GM19395 (cell line): Measurements from ENCODE around the gene ZMYND19.
A peak's percentile ranks its signal among the peaks of the same experiment; 100 is the strongest.
"Not testable (repeated sequence)": the region's sequence is repeated elsewhere in the genome, so short reads cannot be mapped to it uniquely, and the experiment has no call there.

Source experiments
- ATAC-seq: cut with Tn5 transposase; IDR thresholded peaks from one replicate; pipeline ENCODE4 v1.9.1; 2021; ENCODE audit warnings: mild to moderate bottlenecking, moderate library complexity; ENCODE audit not compliant: unreplicated experiment

Gene ZMYND19

GRCh38 chr9:137590469-137591383, at the start of gene ZMYND19:
ZMYND19 (minus strand) TSS chr9:137590512; CDS start chr9:137590263, 249 bp downstream.
- ATAC-seq, result peak; percentile 76

- ATAC-seq, result peak; percentile 63
These were observed 49.2 kb upstream of the ZMYND19 start for GRCh38 chr9:137639303-137640051.

DNA sequence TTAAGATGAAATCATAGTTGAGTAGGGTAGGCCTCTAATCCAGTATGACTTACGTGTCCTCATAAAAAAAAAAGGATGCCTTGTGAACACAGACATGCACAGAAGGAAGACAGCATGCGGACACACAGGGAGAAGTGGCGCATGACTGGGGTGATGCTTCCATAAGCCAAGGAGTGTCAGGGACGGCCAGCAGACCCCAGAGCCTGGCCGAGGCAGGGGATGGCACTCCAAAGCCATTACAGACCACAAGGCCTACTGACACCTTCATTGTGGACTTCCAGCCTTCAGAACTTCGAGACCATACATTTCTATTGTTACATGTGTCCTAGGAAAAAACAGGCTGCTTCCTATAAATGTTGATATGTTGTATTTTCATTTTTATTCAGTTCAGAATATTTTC, 48.4 kb upstream of the ZMYND19 start:
- ATAC-seq, result no peak

- no peak for ATAC-seq
These were observed 43.7 kb upstream of the ZMYND19 start for GRCh38 chr9:137634016-137634415.

DNA sequence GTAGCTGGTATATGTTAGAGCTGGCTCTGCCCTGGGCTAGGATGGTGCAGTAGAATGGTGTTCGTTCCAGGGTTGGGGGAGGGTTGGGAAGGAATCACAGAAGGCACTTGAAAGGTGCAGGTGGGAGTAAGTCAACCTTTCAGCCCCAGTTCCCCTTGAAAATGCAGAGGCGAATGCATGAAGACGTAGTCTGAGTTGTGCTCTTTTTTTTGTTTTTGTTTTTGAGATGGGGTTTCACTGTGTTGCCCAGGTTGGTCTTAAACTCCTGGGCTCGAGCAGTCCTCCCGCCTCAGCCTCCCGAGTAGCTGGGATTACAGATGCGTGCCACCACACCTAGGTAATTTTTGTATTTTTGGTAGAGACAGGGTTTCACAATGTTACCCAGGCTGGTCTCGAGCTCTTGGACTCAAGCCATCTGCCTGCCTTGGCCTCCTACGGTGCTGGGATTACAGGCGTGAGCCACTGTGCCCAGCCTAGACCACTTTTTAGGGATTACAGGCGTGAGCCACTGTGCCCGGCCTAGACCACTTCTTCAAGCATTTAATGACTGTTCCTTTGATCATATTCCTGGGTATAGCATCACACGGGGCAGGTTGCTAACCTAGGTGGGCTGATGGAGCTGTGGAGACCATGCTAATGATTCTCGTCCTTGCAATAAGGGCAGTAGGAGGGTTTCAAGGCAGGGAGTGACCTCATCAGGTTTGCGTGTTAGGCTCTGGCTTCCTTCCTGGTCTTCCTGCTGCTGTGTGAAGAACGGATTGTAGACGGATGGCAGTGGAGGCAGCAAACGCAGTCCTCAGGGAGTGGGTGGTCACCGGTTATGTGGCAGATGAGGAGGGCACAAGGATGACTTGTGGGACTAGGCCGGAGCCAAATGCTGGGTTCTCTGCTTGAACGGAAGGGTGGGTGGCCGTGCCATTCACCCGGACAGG, 42.2 kb upstream of the ZMYND19 start:
- ATAC-seq, result no peak

DNA sequence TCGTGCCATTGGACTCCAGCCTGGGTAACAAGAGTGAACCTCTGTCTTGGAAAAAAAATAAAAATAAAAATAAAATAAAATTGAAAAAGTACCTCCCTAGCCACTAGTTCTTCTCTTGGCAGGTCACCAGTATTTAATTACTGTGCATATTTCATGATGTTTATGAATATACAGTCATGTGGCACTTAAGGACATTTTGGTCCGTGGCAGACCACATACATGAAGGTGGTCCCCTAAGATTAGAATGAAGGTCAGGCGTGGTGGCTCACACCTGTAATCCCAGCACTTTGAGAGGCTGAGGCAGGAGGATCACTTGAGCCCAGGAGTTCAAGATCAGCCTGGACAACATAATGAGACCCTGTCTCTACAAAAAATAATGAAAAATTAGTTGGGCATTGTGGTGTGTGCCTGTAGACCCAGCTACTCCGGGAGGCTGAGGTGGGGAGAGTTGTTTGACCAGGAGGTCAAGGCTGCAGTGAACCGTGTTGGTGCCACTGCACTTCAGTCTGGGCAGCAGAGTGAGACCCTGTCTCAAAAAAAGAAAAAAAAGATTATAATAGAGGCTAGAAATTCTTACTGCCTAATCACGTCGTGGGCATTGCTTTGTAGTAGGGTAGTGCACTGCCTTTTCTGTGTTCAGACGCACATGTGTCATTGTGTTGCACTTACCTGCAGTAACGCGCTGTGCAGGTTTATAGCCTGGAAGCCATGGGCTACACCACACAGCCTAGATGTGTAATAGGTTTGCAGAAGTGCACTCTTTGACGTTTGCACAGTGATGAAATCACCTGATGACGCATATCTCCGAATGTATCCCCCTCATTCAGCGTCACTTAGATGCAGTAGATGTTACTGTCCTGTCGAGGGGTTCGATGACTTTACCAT, 41.3 kb upstream of the ZMYND19 start:
- ATAC-seq, result no peak

DNA sequence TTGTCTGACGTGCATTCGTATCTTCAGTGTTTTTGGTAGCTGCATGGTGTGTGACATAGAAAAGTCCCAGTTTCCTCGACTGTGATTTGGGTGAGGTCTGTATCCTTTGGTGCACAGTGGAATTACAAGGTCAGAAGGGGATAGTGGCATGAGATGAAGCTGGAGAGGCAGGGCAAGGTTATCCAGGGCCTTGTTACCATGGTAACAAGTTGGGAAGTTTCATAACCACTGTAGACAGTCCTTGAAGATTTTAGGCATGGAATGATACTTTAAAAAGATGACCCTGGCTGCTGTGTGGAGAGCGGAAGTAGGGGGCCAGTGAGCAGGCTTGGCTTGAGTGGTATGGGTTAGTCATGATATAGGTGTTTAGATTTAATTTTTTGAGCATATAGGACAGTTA, 40.4 kb upstream of the ZMYND19 start:
- ATAC-seq, result no peak

DNA sequence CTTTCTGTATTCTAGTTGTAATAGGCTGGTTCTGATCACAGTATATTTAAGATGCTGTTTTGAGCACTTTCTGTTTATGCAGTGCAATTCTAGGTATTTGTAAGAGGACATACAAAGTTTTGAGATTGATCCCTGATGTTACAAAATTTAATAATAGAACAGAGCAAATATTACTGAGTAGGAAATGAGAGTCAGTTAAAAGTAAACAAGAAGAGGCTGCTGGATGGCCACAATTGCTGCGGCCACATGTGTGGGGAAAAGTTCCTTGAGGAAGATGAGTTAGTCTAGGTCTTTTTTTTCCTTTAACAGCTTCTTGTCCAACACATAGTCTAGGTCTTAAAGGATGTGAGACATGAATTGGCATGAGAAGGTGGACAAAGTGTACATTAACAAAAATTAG, 39.8 kb upstream of the ZMYND19 start:
- ATAC-seq, result no peak

GRCh38 chr9:137627406-137627805, 37.1 kb upstream of the ZMYND19 start:
- ATAC-seq, result not testable (repeated sequence)

DNA sequence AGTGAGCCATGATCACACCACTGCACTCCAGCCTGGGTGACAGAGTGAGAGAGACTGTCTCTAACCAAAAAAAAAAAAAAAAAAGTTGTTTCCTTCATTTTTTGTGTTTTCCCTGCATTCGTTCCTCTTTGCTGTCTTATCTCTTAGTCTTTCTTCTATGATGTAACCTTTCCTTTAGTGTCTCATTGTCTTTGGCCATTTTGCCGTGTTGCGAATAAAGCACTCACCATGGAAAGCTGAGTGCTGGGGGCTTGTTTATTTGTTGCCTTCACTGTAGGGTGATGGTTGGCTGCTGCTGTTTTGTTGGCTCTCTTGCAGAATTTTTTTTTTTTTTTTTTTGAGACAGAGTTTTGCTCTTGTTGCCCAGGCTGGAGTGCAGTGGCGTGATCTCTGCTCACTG, 36.2 kb upstream of the ZMYND19 start:
- no peak for ATAC-seq

GRCh38 chr9:137622211-137622610, 31.9 kb upstream of the ZMYND19 start:
- not testable (repeated sequence) for ATAC-seq

- no peak for ATAC-seq
These were observed 30.9 kb upstream of the ZMYND19 start for GRCh38 chr9:137621131-137621757.

DNA sequence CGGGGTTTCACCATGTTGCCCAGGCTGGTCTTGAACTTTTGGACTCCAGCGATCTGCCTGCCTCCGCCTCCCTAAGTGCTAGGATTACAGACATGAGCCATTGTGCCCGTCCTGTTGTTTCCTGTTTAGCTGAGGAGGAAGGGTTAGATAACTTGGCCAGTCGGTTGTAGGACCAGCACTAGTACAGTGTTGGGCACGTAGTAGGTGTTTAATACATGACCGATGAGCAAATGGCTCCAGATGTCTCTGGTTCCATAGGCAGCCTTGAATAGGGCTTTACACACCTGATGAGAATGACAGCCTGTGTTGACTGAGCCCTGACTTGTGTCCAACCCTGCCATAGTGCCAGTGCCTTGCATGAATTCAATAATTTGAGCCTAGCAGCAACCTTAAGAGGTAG, 30.3 kb upstream of the ZMYND19 start:
- ATAC-seq, result no peak

DNA sequence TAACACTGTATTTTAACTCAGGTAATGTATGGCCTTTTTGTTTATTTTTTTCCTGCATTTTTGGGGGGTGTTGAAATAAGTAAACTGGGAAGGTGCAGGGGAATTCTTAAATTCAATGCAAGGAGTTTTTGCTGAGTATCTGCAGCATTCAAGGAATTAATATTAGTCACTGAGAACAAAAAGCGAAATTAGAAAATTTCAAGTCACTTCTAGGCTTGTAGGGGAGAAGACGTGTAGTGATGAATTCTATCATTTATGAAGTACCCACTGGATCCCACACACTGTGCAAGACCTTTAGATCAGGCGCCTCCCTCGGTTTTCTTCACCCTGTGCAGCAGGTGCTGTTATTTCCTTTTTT, 29.7 kb upstream of the ZMYND19 start:
- ATAC-seq, result no peak

DNA sequence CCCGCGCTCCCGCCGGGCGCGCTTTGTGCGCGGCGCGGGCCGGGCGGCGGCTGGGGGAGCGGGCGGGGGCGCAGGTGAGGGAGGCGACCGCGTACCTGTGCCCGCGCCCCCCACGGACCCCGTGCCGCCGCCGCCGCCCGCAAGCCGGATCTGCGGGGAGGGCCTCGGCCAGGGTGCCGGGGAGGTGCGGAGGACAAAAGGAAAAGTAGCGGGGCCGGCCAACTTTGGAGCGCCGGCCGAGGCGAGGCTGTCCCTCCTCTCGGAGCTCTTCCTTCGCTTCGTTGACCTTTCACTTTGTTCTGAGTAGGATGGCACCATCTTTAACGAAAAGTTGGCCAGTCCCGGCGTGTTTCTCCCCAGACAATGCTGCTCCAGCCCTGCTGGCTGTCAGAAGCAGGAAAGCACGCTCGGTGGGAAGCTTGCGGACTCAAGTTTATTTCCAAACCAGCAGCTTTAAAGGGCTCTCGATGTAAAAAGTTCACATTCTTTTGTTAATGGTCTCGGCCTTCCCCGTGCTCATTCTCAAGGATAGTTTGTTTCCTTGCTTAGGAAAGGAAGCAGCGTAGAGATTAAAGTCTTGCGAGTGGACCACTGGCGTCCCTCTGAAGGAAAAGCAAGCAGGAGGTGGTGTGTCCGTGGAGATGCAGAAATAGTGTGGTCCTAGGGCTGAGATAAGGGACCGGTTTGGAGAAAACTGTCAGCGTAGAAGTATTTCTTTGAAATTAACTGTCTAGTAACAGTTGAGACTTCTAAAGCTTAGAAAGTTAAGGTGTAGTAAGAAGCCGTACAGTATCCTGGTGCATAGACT, 29.1 kb upstream of the ZMYND19 start:
- ATAC-seq, result no peak

GRCh38 chr9:137618105-137619067, 28.1 kb upstream of the ZMYND19 start, which contains the start of gene EHMT1:
EHMT1 (plus strand) TSS chr9:137619005; CDS start chr9:137619029, 24 bp downstream.
- ATAC-seq, result peak; percentile 63

- ATAC-seq, result no peak
These were observed 25.1 kb upstream of the ZMYND19 start for GRCh38 chr9:137615387-137615871.
